ENCODE results near the gene PTPRK. TPM values are rescaled to one million over a fixed set of nuclear protein-coding genes. Genes with fewer than 3 reads are reported as not detected.

Gene PTPRK
- total and polyA plus RNA-seq, 2 of the 8 experiments (the other 6 are each of a cell fraction or from before 2014, with no cell fraction given): 11.4 to 47.3 TPM

- TF ChIP-seq CHD7 (IDR thresholded peaks at IDR 0.05; ENCODE audit: insufficient replicate concordance, low read length): no peak
- no peak for TF ChIP-seq SIRT6 (IDR thresholded peaks at IDR 0.05; ENCODE audit: low read length)
- no peak for TF ChIP-seq CTBP2 (IDR thresholded peaks at IDR 0.05; ENCODE audit: borderline replicate concordance, insufficient read depth, insufficient read length, low read length)
- no peak for TF ChIP-seq BACH1 (IDR thresholded peaks at IDR 0.05; ENCODE audit: low read length)
- no peak for TF ChIP-seq HDAC2 (IDR thresholded peaks at IDR 0.05; ENCODE audit: borderline replicate concordance in 1 of 2, low read depth in 2 of 2, low read length in 2 of 2)
- TF ChIP-seq MAFK (IDR thresholded peaks at IDR 0.05; ENCODE audit: low read depth, low read length): no peak
- TF ChIP-seq BRCA1 (IDR thresholded peaks at IDR 0.05; ENCODE audit: low read depth, low read length): no peak
- TF ChIP-seq EGR1 (IDR thresholded peaks at IDR 0.05; ENCODE audit: borderline replicate concordance, low read depth, low read length): no peak
These were observed 239.4 kb downstream of the PTPRK start (continued) for GRCh38 chr6:128280960-128281359.
